Measurements from ENCODE around the gene E2F3.

The E2F3 gene

GRCh38 chr6:20402092-20402341 is 338 bp downstream of the E2F3 start:
- in situ Hi-C loops (cut with MboI; ENCODE audit: low sequenced_read_pairs), result no loop called here

DNA sequence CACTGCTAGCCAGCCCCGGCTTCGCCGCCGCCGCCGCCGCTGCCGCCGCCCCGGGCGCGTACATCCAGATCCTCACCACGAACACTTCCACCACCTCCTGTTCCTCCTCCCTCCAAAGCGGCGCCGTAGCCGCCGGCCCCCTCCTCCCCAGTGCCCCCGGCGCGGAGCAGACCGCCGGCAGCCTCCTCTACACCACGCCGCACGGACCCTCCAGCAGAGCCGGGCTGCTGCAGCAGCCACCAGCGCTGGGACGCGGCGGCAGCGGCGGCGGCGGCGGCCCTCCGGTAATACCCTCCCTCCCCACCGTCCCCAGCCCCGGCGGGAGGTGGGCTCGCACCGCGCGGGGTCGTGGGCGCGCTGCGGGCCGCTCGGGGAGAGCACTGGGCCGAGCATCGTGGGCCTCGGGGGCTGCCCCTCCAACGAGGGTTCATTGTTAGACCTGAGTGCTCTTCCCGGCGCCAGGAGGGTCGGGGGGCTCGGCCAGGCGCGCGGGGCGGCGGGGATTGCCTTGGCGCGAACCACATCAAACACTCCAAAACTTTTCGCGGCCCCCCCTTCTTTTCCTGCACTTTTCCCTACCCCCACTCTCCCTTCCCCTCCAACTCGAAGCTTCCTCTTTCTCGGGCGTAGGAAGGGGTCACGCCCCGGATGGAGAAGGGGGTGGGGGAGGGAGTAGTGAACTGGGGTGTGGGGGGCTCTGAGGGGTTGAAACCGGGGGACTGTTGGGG is 827 bp downstream of the E2F3 start:
- in situ Hi-C loops (cut with MboI; ENCODE audit: low sequenced_read_pairs), result no loop called here

GRCh38 chr6:20403070-20403765 is 1.5 kb downstream of the E2F3 start:
- in situ Hi-C loops (cut with MboI; ENCODE audit: low sequenced_read_pairs), result no loop called here

DNA sequence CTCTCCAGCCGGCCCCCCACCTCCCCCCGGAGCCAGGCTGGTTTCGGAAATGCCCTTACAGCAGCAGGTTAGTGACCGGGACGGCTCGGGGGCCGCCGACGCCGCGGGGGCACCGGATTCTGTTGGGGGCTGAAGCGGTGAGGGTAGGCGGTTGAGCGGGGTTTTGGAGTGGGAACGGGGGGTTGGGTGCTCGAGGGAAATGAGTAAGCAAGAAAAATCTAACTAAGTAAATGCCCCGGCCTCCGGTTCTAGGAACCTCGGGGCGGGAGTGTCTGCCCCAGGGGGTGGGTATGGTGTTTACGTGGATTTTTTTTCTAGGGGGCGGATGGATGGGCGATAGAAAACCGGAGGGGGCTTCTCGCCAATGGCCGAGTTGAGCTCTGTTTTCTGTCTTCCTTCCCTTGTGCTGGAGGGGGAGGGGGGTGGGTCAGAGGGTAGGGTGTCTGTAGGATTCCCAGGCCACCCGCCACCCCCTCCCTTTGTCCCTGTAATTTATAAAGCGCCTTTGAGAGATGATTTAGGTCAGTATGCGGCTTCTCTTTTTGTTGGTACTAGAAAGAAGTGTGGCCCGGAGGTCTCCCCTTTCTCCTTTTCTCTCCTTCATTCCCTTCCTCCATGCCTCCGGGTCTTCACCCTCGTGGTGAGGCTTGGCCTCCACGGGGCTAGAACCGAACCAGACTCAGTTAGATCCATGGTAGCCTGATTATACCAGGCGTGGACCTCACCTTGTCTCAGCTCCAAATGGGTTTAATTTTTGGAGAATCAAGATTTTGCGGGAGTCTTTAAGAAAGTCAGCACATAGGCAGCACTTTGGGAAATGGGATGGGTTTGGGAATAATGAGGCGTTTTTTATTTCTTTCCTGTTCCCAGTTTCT is 2.3 kb downstream of the E2F3 start:
- in situ Hi-C loops (cut with MboI; ENCODE audit: low sequenced_read_pairs), result no loop called here

- in situ Hi-C loops (cut with MboI; ENCODE audit: low sequenced_read_pairs), result no loop called here
Measured at GRCh38 chr6:20404641-20405032, 3.0 kb downstream of the E2F3 start.

DNA sequence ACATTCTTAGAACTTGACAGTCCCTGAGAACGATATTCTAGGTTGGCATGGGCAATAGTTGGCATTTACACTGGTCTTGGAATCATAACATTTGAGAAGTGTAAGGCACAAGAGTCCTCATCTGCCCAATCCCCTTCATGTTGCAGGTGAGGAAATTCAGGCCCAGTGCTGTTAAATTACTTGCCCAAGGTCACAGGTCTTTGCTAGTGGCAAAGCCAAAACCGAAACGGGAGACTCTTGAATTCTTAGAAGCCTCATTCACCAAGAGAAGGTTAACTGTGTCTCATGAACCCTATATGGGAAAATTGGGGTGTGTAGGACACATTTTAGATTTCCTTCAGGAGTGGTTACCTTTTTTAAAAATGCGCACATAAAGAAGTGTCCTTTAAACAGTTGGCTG is 7.2 kb downstream of the E2F3 start:
- in situ Hi-C loops (cut with MboI; ENCODE audit: low sequenced_read_pairs), result no loop called here

DNA sequence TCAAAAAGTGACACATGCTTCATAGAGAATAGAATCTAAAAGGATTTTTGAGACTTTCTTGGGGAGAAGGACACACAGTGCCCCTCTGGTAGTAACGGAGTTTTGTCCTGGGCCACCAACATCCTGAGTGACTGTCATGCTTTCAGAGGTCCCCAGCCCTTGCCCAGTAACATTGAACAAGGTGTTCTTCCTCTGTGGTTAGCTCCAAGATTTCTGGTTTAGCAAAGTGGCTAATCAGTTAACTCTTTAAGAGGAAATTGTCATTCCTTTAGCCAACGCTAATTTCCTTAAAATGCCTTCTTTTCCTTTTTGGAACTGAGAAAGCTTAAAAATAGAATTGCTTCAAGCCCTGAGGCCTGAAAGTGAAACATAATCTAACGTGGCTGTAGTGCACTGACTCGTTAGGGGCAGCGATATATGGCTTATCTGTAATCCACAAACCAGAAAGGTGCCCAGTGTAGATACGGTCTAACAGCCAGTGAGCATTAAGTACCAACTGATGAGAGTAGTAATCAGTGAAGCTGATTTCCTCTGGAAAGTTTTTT is 7.8 kb downstream of the E2F3 start:
- in situ Hi-C loops (cut with MboI; ENCODE audit: low sequenced_read_pairs), result no loop called here

DNA sequence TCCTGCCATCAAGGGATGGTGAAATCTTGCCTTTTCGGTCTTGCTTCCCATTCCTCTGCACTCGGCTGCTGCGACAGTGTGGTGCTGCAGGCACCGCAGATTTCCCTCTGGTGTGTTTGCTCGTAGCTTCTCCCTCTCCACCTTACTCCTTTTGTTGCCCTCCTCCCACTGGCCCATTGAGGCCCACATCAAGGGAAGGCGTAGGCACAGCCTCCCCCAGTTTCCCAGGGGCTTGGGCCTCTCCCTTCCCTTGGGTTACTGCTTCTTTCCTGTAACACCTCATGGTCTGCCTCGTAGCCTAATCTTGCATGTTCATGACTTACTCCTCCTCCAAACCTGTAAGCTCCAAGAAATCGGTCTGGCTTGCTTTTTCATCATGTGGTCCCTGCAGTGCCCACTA is 9.9 kb downstream of the E2F3 start:
- in situ Hi-C loops (cut with MboI; ENCODE audit: low sequenced_read_pairs), result loop anchor here (10.0 kb wide), 1 partner anchor 113 kb away; no protein-coding TSS in a partner anchor

DNA sequence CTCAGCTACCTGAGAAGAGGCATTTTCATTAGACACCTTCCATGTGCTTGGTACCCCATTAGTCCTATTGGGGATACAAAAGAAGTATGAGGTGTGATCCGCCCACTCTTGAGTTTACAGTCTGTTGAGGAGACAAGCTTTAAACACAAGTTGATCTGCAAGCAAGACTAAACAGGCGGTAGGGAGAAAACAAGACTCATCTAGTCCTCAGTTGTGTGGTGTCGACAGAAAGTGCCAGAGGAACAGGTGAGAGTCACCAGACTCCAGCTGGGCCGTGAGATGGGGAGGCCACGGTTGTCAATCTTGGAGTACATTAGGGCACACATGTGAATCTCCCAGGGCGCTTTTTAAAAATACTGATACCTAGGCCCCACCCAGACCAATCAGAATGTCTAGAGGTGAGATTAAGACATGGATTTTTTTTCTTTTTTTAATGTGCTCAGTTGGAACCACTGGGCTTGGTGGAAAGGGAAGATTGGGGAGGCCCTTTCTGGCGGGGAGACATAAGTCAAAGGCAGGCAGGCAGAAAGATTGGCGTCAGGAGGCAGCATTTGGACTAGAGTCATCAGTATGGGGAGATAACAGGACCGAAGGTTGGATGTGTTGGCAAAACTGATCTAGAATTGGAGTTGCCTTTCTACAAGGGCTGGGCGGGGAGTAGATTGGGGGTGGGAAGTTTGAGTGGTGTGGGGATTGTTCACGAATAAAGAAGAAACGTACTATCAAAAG is 10.4 kb downstream of the E2F3 start:
- in situ Hi-C loops (cut with MboI; ENCODE audit: low sequenced_read_pairs), result loop anchor here (10.0 kb wide), 1 partner anchor 113 kb away; no protein-coding TSS in a partner anchor

GRCh38 chr6:20412682-20413073 is 11.0 kb downstream of the E2F3 start:
- in situ Hi-C loops (cut with MboI; ENCODE audit: low sequenced_read_pairs), result loop anchor here (10.0 kb wide), 1 partner anchor 112 kb away; no protein-coding TSS in a partner anchor

DNA sequence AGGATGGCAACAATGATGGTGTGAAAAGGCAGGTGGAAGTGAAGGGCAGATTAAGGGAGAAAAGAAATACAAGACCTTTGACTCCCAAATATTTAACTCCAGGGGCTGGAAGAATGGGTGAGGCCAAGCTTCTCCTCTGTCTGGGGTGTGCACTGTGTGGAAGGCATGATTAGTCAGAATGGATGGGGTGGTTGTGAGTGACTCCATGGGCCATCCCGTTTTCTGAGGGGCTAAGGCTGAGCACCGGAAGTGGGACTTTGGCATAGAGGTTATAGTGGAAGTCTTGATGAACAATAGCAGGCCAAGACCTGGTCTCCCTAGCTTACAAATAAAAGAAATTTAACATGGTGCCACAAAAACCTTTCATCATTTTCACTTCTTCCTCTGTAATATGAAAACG is 12.1 kb downstream of the E2F3 start:
- in situ Hi-C loops (cut with MboI; ENCODE audit: low sequenced_read_pairs), result loop anchor here (10.0 kb wide), 1 partner anchor 111 kb away; no protein-coding TSS in a partner anchor

- in situ Hi-C loops (cut with MboI; ENCODE audit: low sequenced_read_pairs), result loop anchor here (10.0 kb wide), 1 partner anchor 110 kb away; no protein-coding TSS in a partner anchor
Measured at GRCh38 chr6:20414711-20415110, 13.0 kb downstream of the E2F3 start.

DNA sequence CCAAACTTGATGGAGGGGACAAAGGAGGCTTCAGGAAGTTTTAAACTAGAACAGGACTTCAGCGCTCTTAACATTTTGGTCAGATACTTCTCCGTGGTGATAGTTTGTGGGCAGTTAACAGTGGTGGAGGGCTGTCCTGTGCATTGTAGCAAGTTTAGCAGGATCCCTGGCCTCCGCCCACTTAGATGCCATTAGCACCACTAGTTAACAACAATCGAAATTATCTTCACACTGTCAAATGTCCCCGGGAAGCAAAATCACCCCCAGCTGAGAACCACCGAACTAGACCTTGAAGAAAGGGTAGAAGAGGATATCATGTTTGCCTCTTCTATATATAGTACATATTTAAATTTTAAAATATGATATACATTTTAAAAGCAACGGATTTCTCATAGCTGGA is 13.6 kb downstream of the E2F3 start:
- in situ Hi-C loops (cut with MboI; ENCODE audit: low sequenced_read_pairs), result loop anchor here (10.0 kb wide), 1 partner anchor 109 kb away; no protein-coding TSS in a partner anchor

GRCh38 chr6:20415712-20416454 is 14.2 kb downstream of the E2F3 start:
- in situ Hi-C loops (cut with MboI; ENCODE audit: low sequenced_read_pairs), result loop anchor here (10.0 kb wide), 1 partner anchor 109 kb away; no protein-coding TSS in a partner anchor

GRCh38 chr6:20416567-20417345 is 15.1 kb downstream of the E2F3 start:
- in situ Hi-C loops (cut with MboI; ENCODE audit: low sequenced_read_pairs), result loop anchor here (10.0 kb wide), 1 partner anchor 108 kb away; no protein-coding TSS in a partner anchor

DNA sequence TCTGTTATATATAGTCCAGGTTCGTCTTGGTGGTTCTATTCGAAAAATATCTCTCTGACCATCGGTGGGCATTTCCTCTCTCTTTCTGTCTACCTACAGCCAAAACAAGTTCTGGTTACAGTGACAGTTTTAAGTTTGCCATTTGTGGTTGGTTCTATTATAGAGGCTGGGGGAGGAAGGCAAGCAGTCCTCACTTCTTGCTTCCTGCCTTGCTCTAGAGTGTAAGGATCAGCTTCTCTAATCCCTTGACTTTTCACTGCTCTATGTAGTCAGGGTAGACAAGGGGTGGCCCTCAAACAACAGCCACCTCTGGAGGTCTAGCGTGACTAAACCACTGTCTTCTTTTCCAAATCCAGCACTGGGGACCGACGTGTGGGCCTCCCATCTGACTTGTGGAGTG is 16.1 kb downstream of the E2F3 start:
- in situ Hi-C loops (cut with MboI; ENCODE audit: low sequenced_read_pairs), result loop anchor here (10.0 kb wide), 1 partner anchor 107 kb away; no protein-coding TSS in a partner anchor

GRCh38 chr6:20426177-20427082 is 24.8 kb downstream of the E2F3 start:
- in situ Hi-C loops (cut with MboI; ENCODE audit: low sequenced_read_pairs), result no loop called here

DNA sequence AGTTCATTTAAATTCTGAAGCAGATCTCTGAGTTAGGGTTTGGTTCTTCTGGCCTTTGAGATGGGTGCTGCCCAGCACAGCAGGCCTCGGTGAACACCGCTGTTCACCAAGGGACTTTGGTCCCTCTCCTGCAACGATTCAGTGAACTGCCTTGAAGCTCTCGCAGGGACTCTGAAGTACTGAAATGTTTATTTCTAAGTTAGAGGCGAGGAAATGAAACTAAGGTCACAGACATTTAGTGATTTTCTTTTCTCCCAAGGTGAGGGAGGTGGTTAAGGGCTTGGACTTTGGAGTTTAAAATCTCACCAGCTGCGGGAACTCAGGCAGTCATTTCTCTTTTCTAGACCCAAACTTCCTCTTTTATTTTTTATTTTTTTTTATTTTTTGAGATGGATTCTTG is 26.2 kb downstream of the E2F3 start:
- in situ Hi-C loops (cut with MboI; ENCODE audit: low sequenced_read_pairs), result no loop called here

Data from HL-60/S4 (cell line).